K562 (cell line): ENCODE measurements around the gene CHCHD4. TPM values are rescaled to one million over a fixed set of nuclear protein-coding genes. Genes with fewer than 3 reads are reported as not detected.

Experiments used
- ATAC-seq: fragments of 200-7000 bp; cut with Tn5 transposase; 3 replicates; pipeline ENCODE4 v1.9.1; 2020; ENCODE audit warnings: moderate library complexity
- BruUV-seq: library from RNA; stranded (reverse); fragments of 400-500 nt; replicated peaks from 2 replicates; lab custom pipeline; 2021; lab: Mats Ljungman, UMichigan
- CTCF ChIA-PET: fragments of 300-600 bp; formaldehyde crosslinking; extraction: SDS; loops from one replicate; lab custom pipeline; 2021; ENCODE audit warnings: low intra/inter-chr PET ratio; lab: Yijun Ruan, JAX
- POLR2A ChIA-PET: fragments of 300-600, 350-650 bp; sonication (Branson Sonifier 250); formaldehyde crosslinking; extraction: SDS; loops from one replicate; lab custom pipeline; 2021; ENCODE audit warnings: antibody characterized with exemption, inconsistent platforms; lab: Yijun Ruan, JAX
- DNase-seq, 4 experiments: peaks; one replicate each; pipeline versions ENCODE4 v3.0.0 to v3.0.0-alpha.2; 2011 to 2018; ENCODE audit warnings: low spot score in 3 of 4, mixed read lengths in 3 of 4; ENCODE audit errors: extremely low read depth in 1 of 4
- FAIRE-seq: peaks from 2 replicates; lab custom pipeline; 2011; peaks lifted over from hg19 to GRCh38; lab: Jason Lieb, UNC
- H2AFZ ChIP-seq: 2 replicates; pipeline ENCODE4 v1.6.0; 2011; ENCODE audit warnings: low read depth, low read length, control low read depth, inconsistent platforms
- H3K27ac ChIP-seq: fragments of 200-600 bp; 3 replicates; pipeline ENCODE4 v1.8.0; 2011; ENCODE audit warnings: low read depth, mild to moderate bottlenecking, control low read depth, inconsistent platforms, low read length, moderate library complexity, mixed read lengths; ENCODE audit errors: extremely low read depth
- H3K27me3 ChIP-seq, 2 experiments: fragments of 300-600 bp in 1 of 2; 2 replicates in 1 of 2; 3 replicates in 1 of 2; pipeline versions ENCODE4 v1.6.0 to v1.8.0; 2011; ENCODE audit warnings: inconsistent platforms in 2 of 2, low read length in 2 of 2, mild to moderate bottlenecking in 1 of 2, mixed read lengths in 1 of 2, moderate library complexity in 1 of 2; ENCODE audit not compliant: control insufficient read depth in 2 of 2, insufficient read depth in 2 of 2
- H3K36me3 ChIP-seq: fragments of 300-600 bp; 3 replicates; pipeline ENCODE4 v1.8.0; 2011; ENCODE audit warnings: mild to moderate bottlenecking, low read length, inconsistent platforms; ENCODE audit not compliant: control insufficient read depth, insufficient read depth
- H3K4me1 ChIP-seq, 2 experiments: fragments of 200-600 bp in 1 of 2; replicated peaks in 1 of 2; 2 replicates in 1 of 2; 3 replicates in 1 of 2; pipeline versions ENCODE4 v1.5.1 to v1.8.0; 2011; ENCODE audit warnings: inconsistent platforms in 2 of 2, low read length in 2 of 2, mild to moderate bottlenecking in 1 of 2, mixed read lengths in 1 of 2, moderate library complexity in 1 of 2; ENCODE audit not compliant: control insufficient read depth in 2 of 2, insufficient read depth in 2 of 2
- H3K4me2 ChIP-seq: 2 replicates; pipeline ENCODE4 v1.6.1; 2011; ENCODE audit warnings: low read length, control low read depth, inconsistent platforms, mixed read lengths; ENCODE audit not compliant: insufficient read depth
- H3K4me3 ChIP-seq: fragments of 200-600 bp; sonication (generic), shearing (Covaris generic); 2 replicates; pipeline ENCODE4 v1.5.1; 2016; ENCODE audit warnings: control low read depth, inconsistent platforms
- H3K79me2 ChIP-seq: fragments of 200-600 bp; 3 replicates; pipeline ENCODE4 v1.8.0; 2011; ENCODE audit warnings: low read length, inconsistent platforms; ENCODE audit not compliant: control insufficient read depth, insufficient read depth
- H3K9ac ChIP-seq, 2 experiments: 2 replicates each; pipeline versions ENCODE4 v1.6.0 to v1.6.1; 2011; ENCODE audit warnings: low read depth in 2 of 2, low read length in 2 of 2, control low read depth in 1 of 2, inconsistent platforms in 1 of 2, mild to moderate bottlenecking in 1 of 2, mixed read lengths in 1 of 2; ENCODE audit not compliant: insufficient read depth in 1 of 2
- H3K9me1 ChIP-seq: one replicate; pipeline ENCODE4 v1.6.0; 2011; ENCODE audit warnings: inconsistent platforms, mild to moderate bottlenecking, low read length, moderate library complexity; ENCODE audit not compliant: control insufficient read depth, insufficient read depth
- H3K9me3 ChIP-seq: replicated peaks from 2 replicates; pipeline ENCODE4 v1.5.1; 2011; ENCODE audit warnings: low read depth, low read length, inconsistent platforms; ENCODE audit not compliant: control insufficient read depth, insufficient read depth
- H4K20me1 ChIP-seq: replicated peaks from 2 replicates; pipeline ENCODE4 v1.6.1; 2011; ENCODE audit warnings: low read length, inconsistent platforms, mixed read lengths; ENCODE audit not compliant: control insufficient read depth, insufficient read depth
- MCM7 ChIP-seq, 2 experiments: fragments of 450-650 bp; IDR thresholded peaks; 2 replicates each; pipeline ENCODE4 v1.6.1; 2016 to 2018
- POLR2G ChIP-seq: fragments of 200-400 bp; formaldehyde crosslinking; IDR thresholded peaks from 2 replicates; pipeline ENCODE4 v1.6.1; 2017; ENCODE audit warnings: low read depth, mild to moderate bottlenecking, antibody characterized with exemption, low read length, moderate library complexity
- ZNF217 ChIP-seq: sonication (generic); formaldehyde crosslinking; IDR thresholded peaks from 2 replicates; pipeline ENCODE4 v1.8.0; 2022; ENCODE audit warnings: mild to moderate bottlenecking, missing genetic modification reagents
- WGBS: fragments of 100-300 bp; shearing (Covaris generic); methylation state at CpG from one replicate; pipeline ENCODE4 v1.1.6; 2016; ENCODE audit warnings: low coverage, mixed read lengths; ENCODE audit not compliant: insufficient coverage; ENCODE audit errors: missing lambda C conversion rate; 5-methylcytosine and 5-hydroxymethylcytosine counted together
- in situ Hi-C: fragments of 300-500 bp; cut with MboI; formaldehyde crosslinking; loops from 4 replicates; pipeline ENCODE4 v1.15.0; 2018; ENCODE audit warnings: inconsistent platforms, mixed read lengths
- intact Hi-C: fragments of 100-400 bp; cut with micrococcal nuclease; formaldehyde crosslinking; loops from 2 replicates; pipeline ENCODE4 v1.14.2; 2022
- polyA plus RNA-seq, 8 experiments: library from polyadenylated mRNA; depleted of rRNA in 4 of 8; stranded (reverse) in 5 of 8; unstranded in 3 of 8; fragments of >200 nt; fragmentation: Nextera tagmentation in 2 of 8; fragmentation: Illumina TruSeq in 1 of 8; extraction: Ambion mirVana in 2 of 8; extraction: Trizol in 1 of 8; gene quantifications; 2 replicates each; pipeline versions ENCODE4 v1.2.1 to v1.2.3, GENCODE V29; 2011 to 2014; ENCODE audit warnings: inconsistent platforms in 1 of 8, missing spikeins in 1 of 8
- total RNA-seq, 7 experiments: library from RNA; depleted of rRNA in 6 of 7; stranded (reverse); fragments of >200 nt in 6 of 7; fragmentation: Illumina TruSeq in 2 of 7; extraction: Trizol in 2 of 7; gene quantifications; 2 replicates each; pipeline versions ENCODE4 v1.2.1 to v1.2.3, GENCODE V29; 2011 to 2021; ENCODE audit warnings: low replicate concordance in 1 of 7
- TF ChIP-seq, protein P1 (sequence below): fragments of 450-650 bp; IDR thresholded peaks from 2 replicates; pipeline ENCODE4 v1.6.1; 2017; ENCODE audit warnings: mild to moderate bottlenecking, moderate library complexity

The CHCHD4 gene
- total and polyA plus RNA-seq, 9 of the 15 experiments (the other 6 are each of a cell fraction or from before 2014, with no cell fraction given) = 55.4 to 225 (median 77.2) TPM

DNA sequence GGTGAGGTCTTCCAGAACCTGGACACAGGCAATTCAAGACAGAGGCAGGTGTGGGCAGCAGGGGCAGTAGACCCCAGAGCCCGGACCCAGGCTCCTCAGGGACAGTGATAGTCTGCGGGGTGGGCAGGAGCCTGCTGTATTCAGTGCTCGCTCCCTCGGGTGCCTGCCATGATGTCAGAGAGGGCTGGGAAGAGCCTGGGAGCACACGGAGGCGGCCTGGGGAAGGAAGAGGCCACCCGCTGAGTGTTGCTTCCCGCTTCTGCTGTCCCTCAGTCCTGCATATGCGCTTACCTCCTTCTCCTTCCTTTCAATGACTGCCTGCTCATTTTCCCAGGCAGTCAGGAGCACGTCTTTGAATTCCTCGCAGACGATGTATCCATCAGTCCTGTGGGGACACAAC lies 22.9 kb upstream of the CHCHD4 start:
- Histone ChIP-seq H4K20me1 (no peaks in the 10 kb centered on the region; the same call in 1 of the 2 replicates), H3K79me2 (no peaks in the 10 kb centered on the region), H3K27me3 (no peaks in the 10 kb centered on the region)
- CTCF ChIA-PET = no interaction called here
- intact Hi-C loops = no loop called here
- no peak for FAIRE-seq
- in situ Hi-C loops = no loop called here
- DNase-seq = no peak
- POLR2A ChIA-PET = interaction anchor here (1.1 kb wide), 1 partner anchor 22 kb away, joined by 4 read pairs; the partner anchor contains the start of genes CHCHD4 and TMEM43
- TF ChIP-seq POLR2G (peak; percentile 39; the same call in 1 of the 2 replicates), MCM7 (IDR thresholded peaks at IDR 0.05) (no peak), ZNF217 (CRISPR knock-in tag) (no peak)
- TF ChIP-seq, protein P1, sequence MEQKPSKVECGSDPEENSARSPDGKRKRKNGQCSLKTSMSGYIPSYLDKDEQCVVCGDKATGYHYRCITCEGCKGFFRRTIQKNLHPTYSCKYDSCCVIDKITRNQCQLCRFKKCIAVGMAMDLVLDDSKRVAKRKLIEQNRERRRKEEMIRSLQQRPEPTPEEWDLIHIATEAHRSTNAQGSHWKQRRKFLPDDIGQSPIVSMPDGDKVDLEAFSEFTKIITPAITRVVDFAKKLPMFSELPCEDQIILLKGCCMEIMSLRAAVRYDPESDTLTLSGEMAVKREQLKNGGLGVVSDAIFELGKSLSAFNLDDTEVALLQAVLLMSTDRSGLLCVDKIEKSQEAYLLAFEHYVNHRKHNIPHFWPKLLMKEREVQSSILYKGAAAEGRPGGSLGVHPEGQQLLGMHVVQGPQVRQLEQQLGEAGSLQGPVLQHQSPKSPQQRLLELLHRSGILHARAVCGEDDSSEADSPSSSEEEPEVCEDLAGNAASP = no peak
- TF ChIP-seq, all 486 proteins: peak for 1
- Histone ChIP-seq H3K9me1 (no peaks in the 10 kb centered on the region), H3K36me3 (peaks cover 73% of the 10 kb centered on the region; the same call in 2 of the 3 replicates), H3K9me3 (no peaks in the 10 kb centered on the region), H3K9ac (0 out of 4 replicates have a peak overlapping the region, but pooled peaks of 1 of the 2 experiments have one; percentile 24), H3K4me3 (no peak overlapping the region), H3K4me2 (no peak overlapping the region), H2AFZ (no peak overlapping the region), H3K27ac (no peak overlapping the region), H3K4me1 (peaks cover 10 to 13% of the 10 kb centered on the region in 2 experiments)
- no peak for ATAC-seq
- no TSS peak for BruUV-seq
- whole genome bisulfite sequencing = 84% methylated on average over 11 of the region's 12 CpGs
